Neural progenitor cell (in vitro differentiated cells): ENCODE data around the gene EPHA3.

Experiments used
- EZH2 ChIP-seq: fragments of 200-600 bp; sonication (generic); IDR thresholded peaks from 2 replicates; pipeline ENCODE4 v1.6.1; 2017; ENCODE audit warnings: antibody characterized with exemption, mild to moderate bottlenecking, moderate library complexity
- TF ChIP-seq, protein P1 (sequence below): fragments of 200-600 bp; sonication (generic); IDR thresholded peaks from 2 replicates; pipeline ENCODE4 v1.5.1; 2017; ENCODE audit warnings: antibody characterized with exemption, mild to moderate bottlenecking

DNA sequence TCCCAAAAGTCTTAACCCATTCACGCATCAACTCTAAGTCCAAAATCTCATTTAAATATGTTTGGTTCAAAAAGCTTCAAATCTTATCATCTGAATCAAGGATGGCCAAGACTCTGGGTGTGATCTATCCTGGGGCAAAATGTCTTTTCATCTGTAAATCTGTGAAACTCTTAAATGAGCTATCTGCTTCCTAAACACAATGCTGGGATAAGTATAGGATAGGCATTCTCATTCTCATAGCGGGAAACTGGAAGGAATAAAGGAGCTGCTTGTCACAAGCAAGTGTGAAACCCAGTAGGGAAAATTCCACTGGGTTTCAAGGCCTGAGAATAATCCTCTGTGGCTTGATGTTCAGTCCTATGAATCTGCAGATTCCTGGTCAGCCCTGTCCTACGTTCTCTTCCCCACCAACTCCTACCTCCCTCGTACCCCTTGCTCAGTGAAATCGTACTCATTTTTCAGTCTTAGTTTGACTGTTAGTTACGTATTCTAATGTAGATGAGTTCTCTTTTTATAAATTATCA lies 156.7 kb downstream of the EPHA3 start:
- TF ChIP-seq, protein P1, sequence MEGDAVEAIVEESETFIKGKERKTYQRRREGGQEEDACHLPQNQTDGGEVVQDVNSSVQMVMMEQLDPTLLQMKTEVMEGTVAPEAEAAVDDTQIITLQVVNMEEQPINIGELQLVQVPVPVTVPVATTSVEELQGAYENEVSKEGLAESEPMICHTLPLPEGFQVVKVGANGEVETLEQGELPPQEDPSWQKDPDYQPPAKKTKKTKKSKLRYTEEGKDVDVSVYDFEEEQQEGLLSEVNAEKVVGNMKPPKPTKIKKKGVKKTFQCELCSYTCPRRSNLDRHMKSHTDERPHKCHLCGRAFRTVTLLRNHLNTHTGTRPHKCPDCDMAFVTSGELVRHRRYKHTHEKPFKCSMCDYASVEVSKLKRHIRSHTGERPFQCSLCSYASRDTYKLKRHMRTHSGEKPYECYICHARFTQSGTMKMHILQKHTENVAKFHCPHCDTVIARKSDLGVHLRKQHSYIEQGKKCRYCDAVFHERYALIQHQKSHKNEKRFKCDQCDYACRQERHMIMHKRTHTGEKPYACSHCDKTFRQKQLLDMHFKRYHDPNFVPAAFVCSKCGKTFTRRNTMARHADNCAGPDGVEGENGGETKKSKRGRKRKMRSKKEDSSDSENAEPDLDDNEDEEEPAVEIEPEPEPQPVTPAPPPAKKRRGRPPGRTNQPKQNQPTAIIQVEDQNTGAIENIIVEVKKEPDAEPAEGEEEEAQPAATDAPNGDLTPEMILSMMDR: no peak
- no peak for TF ChIP-seq EZH2
